OCI-LY7 (cell line): ENCODE data around the gene ELP4. TPM values are rescaled to one million over a fixed set of nuclear protein-coding genes. Genes with fewer than 3 reads are reported as not detected.

Source experiments
- BruUV-seq: library from RNA; stranded (reverse); fragments of 400-500 nt; replicated peaks from 2 replicates; lab custom pipeline; 2021; lab: Mats Ljungman, UMichigan
- CTCF ChIA-PET: fragments of 300-600 bp; sonication (Branson Sonifier 250); formaldehyde crosslinking; loops from one replicate; lab custom pipeline; 2022; ENCODE audit warnings: antibody characterized with exemption; ENCODE audit not compliant: unreplicated experiment; lab: Charles Lee
- POLR2A ChIA-PET: fragments of 300-600 bp; sonication (Branson Sonifier 250); formaldehyde crosslinking; loops from one replicate; lab custom pipeline; 2022; ENCODE audit warnings: antibody characterized with exemption; lab: Charles Lee
- DNase-seq: peaks from one replicate; pipeline ENCODE4 v3.0.0-alpha.2; 2015; ENCODE audit warnings: low spot score
- H2AFZ ChIP-seq: fragments of 200-600 bp; sonication (generic), shearing (Covaris generic); 2 replicates; pipeline ENCODE4 v1.6.1; 2014; ENCODE audit warnings: mild to moderate bottlenecking, antibody characterized with exemption, low read length, moderate library complexity
- H3K27ac ChIP-seq: fragments of 200-600 bp; sonication (generic); 2 replicates; pipeline ENCODE4 v1.5.1; 2014; ENCODE audit warnings: mixed run types, low read depth, mild to moderate bottlenecking, moderate library complexity, low read length, inconsistent platforms; ENCODE audit not compliant: poor library complexity, severe bottlenecking
- H3K36me3 ChIP-seq: fragments of 200-600 bp; sonication (generic); 2 replicates; pipeline ENCODE4 v1.6.1; 2014; ENCODE audit warnings: mild to moderate bottlenecking, antibody characterized with exemption, low read length, moderate library complexity, mixed read lengths; ENCODE audit not compliant: insufficient read depth
- H3K4me1 ChIP-seq: fragments of 200-600 bp; sonication (generic); 2 replicates; pipeline ENCODE4 v1.5.1; 2014; ENCODE audit warnings: mild to moderate bottlenecking, low read length; ENCODE audit not compliant: insufficient read depth, poor library complexity, severe bottlenecking
- H3K4me2 ChIP-seq: fragments of 200-600 bp; sonication (generic); 2 replicates; pipeline ENCODE4 v1.6.1; 2014; ENCODE audit warnings: mild to moderate bottlenecking, low read length
- H3K4me3 ChIP-seq: fragments of 200-600 bp; sonication (generic); 2 replicates; pipeline ENCODE4 v1.5.1; 2014; ENCODE audit warnings: mild to moderate bottlenecking, low read depth, low read length; ENCODE audit not compliant: poor library complexity, severe bottlenecking
- H3K79me2 ChIP-seq: fragments of 200-600 bp; sonication (generic); 2 replicates; pipeline ENCODE4 v1.6.1; 2016; ENCODE audit warnings: low read depth, mild to moderate bottlenecking, low read length, moderate library complexity, mixed read lengths; ENCODE audit not compliant: insufficient read depth
- H3K9me2 ChIP-seq: fragments of 200-600 bp; sonication (generic); 2 replicates; pipeline ENCODE4 v1.6.1; 2016; ENCODE audit warnings: mild to moderate bottlenecking, low read length, mixed read lengths; ENCODE audit not compliant: insufficient read depth
- H3K9me3 ChIP-seq: fragments of 200-600 bp; sonication (generic); 2 replicates; pipeline ENCODE4 v1.6.1; 2014; ENCODE audit warnings: mild to moderate bottlenecking, mixed run types, low read length, mixed read lengths
- H4K20me1 ChIP-seq: fragments of 200-600 bp; sonication (generic); 2 replicates; pipeline ENCODE4 v1.6.1; 2014; ENCODE audit warnings: mild to moderate bottlenecking, antibody characterized with exemption, low read length, moderate library complexity, mixed read lengths; ENCODE audit not compliant: insufficient read depth
- EZH2phosphoT487 ChIP-seq: fragments of 200-600 bp; sonication (generic); IDR thresholded peaks from 2 replicates; pipeline ENCODE4 v1.6.1; 2018; ENCODE audit warnings: low read depth, borderline replicate concordance, mild to moderate bottlenecking, mixed run types, antibody characterized with exemption, low read length, moderate library complexity, mixed read lengths
- intact Hi-C: fragments of 100-400 bp; cut with micrococcal nuclease; formaldehyde crosslinking; loops from one replicate; pipeline ENCODE4 v1.10.0; 2022; ENCODE audit not compliant: unreplicated experiment
- total RNA-seq, 2 experiments: library from RNA; depleted of rRNA in 1 of 2; stranded (reverse); fragments of >200 nt in 1 of 2; shearing (Covaris generic) in 1 of 2; gene quantifications; 2 replicates each; pipeline ENCODE4 v1.2.3, GENCODE V29; 2014 to 2022
- TF ChIP-seq, protein P1 (sequence below): fragments of 200-600 bp; sonication (generic); conservative IDR thresholded peaks from 2 replicates; pipeline ENCODE4 v1.5.1; 2014; ENCODE audit warnings: mild to moderate bottlenecking, antibody characterized with exemption, low read length, moderate library complexity, mixed read lengths

Gene ELP4
- total RNA-seq, 2 experiments from 2014 or later, result 27.6 to 32.7 TPM

DNA sequence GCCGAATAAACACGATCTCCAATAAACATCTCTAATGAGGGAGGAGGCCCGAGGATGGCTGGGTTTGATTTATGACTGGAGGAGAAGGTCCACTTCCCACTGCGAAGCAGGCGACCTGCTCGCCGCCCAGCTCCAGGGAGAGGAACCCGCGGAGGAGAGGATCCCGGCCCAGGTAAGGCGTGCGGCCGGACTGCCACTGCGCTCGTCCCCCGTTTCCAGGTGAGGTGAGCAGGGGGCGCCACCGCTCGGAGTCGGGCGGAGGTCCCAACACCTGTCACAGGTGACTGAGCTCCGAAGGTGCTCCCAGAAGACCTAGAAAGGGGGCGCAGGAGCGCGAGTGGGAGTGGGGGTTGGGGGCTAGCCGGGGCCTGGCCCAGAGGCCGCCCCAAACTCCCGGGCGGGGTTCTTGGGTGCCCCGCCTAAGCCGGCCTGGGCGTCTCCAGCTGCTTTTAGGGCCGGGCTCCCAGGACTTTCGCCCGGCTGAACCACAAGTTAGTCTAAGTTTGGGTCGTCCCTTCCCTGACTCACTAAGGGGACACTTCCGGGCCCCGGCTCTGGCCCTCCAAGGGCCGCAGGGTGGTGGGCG is 307.0 kb downstream of the ELP4 start:
- no TSS peak for BruUV-seq
- DNase-seq, result no peak
- Histone ChIP-seq H3K4me3 (no peak overlapping the region), H3K36me3 (no peaks in the 10 kb centered on the region), H3K9me2 (no peaks in the 10 kb centered on the region), H3K4me2 (no peak overlapping the region), H3K9me3 (no peaks in the 10 kb centered on the region), H3K4me1 (no peaks in the 10 kb centered on the region), H3K27ac (no peak overlapping the region), H3K79me2 (no peaks in the 10 kb centered on the region), H2AFZ (no peak overlapping the region), H4K20me1 (no peaks in the 10 kb centered on the region)
- CTCF ChIA-PET, result no interaction called here
- TF ChIP-seq, protein P1, sequence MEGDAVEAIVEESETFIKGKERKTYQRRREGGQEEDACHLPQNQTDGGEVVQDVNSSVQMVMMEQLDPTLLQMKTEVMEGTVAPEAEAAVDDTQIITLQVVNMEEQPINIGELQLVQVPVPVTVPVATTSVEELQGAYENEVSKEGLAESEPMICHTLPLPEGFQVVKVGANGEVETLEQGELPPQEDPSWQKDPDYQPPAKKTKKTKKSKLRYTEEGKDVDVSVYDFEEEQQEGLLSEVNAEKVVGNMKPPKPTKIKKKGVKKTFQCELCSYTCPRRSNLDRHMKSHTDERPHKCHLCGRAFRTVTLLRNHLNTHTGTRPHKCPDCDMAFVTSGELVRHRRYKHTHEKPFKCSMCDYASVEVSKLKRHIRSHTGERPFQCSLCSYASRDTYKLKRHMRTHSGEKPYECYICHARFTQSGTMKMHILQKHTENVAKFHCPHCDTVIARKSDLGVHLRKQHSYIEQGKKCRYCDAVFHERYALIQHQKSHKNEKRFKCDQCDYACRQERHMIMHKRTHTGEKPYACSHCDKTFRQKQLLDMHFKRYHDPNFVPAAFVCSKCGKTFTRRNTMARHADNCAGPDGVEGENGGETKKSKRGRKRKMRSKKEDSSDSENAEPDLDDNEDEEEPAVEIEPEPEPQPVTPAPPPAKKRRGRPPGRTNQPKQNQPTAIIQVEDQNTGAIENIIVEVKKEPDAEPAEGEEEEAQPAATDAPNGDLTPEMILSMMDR, result no peak
- no peak for TF ChIP-seq EZH2phosphoT487
- POLR2A ChIA-PET, result no interaction called here
- intact Hi-C loops, result no loop called here

DNA sequence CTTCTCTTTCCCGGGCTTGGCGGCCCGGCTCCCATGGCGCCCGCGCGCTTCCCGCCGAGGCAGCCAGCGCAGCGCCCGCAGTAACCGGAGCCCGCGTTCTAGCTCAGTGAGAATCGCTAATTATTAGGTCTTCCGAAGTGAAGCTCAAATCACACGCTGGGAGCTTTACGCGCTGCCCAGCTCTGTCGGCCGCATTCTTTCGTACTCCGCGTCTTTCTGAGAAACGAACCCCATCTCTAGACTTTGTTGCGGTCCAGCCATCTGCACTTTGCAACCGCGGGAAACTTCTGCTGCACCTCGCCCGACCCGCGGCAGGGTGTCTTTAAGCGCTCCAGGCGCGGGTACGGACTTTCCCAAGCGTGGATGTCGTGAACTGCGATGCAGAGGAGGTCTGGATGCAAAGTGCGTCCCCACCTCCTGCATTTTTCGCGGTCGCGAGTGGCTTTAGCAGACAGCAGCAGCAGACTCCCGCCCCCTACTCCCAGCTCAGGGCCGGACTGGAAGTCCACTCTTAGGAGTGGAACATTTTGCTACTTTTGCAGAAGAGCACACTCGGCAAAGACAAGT is 307.6 kb downstream of the ELP4 start:
- Histone ChIP-seq H3K36me3 (no peaks in the 10 kb centered on the region), H4K20me1 (no peaks in the 10 kb centered on the region), H3K9me2 (no peaks in the 10 kb centered on the region), H3K4me3 (no peak overlapping the region), H3K4me2 (no peak overlapping the region), H2AFZ (no peak overlapping the region), H3K79me2 (no peaks in the 10 kb centered on the region), H3K27ac (no peak overlapping the region), H3K4me1 (no peaks in the 10 kb centered on the region), H3K9me3 (no peaks in the 10 kb centered on the region)
- ChIA-PET CTCF (no interaction called here), POLR2A (no interaction called here)
- no peak for DNase-seq
- intact Hi-C loops, result no loop called here
- no TSS peak for BruUV-seq
- TF ChIP-seq, protein P1, result no peak
- no peak for TF ChIP-seq EZH2phosphoT487

DNA sequence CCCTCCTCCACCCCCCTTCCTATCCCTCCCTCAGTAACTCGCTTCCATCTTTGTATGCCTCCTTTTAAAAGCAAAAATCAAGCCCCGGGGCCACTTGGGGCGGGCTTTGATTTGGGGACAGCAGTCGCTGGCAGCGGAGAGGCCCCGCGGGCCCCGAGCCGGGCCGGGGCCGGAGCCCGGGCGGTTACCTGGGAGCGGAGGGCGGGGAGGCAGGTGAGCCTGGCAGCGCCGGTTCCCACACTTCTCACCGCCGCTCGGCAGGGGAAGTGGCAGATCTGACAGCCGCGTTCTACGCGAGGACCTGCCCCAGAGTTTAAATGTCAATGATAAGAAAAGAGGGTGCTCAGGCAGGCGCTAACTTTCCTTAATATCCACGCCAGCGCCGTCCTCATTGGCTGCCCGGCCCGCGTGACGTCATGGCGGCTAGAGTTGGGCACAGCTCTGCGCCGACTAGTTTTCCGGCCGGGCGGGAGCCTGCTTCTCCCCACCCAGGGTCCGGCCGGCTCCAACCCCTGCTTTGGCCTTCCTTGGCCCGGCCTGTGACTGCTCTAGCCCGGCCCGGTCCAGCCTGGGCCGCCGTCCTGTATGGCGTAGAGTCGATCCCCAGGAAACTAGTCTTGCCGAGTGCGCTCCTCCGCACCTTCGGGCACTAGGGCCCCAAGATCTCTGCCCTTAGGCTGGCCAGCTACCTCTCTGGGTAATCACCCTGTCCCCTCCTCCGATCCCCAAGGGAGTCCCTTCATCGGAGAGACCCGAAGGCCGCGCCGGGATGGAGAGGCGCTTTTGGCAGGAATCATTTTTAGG is 308.3 kb downstream of the ELP4 start:
- no peak for DNase-seq
- ChIA-PET CTCF (no interaction called here), POLR2A (no interaction called here)
- Histone ChIP-seq H3K27ac (no peak overlapping the region), H3K79me2 (no peaks in the 10 kb centered on the region), H3K4me2 (no peak overlapping the region), H4K20me1 (no peaks in the 10 kb centered on the region), H3K9me3 (no peaks in the 10 kb centered on the region), H3K9me2 (no peaks in the 10 kb centered on the region), H2AFZ (no peak overlapping the region), H3K4me3 (no peak overlapping the region), H3K4me1 (no peaks in the 10 kb centered on the region), H3K36me3 (no peaks in the 10 kb centered on the region)
- BruUV-seq, result no TSS peak
- intact Hi-C loops, result no loop called here
- TF ChIP-seq EZH2phosphoT487, result no peak
- TF ChIP-seq, protein P1, result no peak
